Measurements from ENCODE around the gene RIC8B.

RIC8B gene

GRCh38 chr12:106873983-106874382, 99.5 kb downstream of the RIC8B start:
- no peak for TF ChIP-seq CTCF (conservative IDR thresholded peaks at IDR 0.05)

GRCh38 chr12:106878804-106879203, 104.3 kb downstream of the RIC8B start:
- no peak overlapping the region for H3K27ac ChIP-seq
- no peak for TF ChIP-seq CTCF (conservative IDR thresholded peaks at IDR 0.05)

More at GRCh38 chr12:106873983-106874382, 99.5 kb downstream of the RIC8B start:
- no peak overlapping the region for H3K27ac ChIP-seq

GRCh38 chr12:106879612-106880011, 105.1 kb downstream of the RIC8B start:
- no peak overlapping the region for H3K27ac ChIP-seq

GRCh38 chr12:106883426-106883825, 108.9 kb downstream of the RIC8B start:
- TF ChIP-seq CTCF (conservative IDR thresholded peaks at IDR 0.05) = no peak
- H3K27ac ChIP-seq = no peak overlapping the region

More at GRCh38 chr12:106879612-106880011, 105.1 kb downstream of the RIC8B start:
- TF ChIP-seq CTCF (conservative IDR thresholded peaks at IDR 0.05) = no peak

GRCh38 chr12:106885026-106885425, 110.5 kb downstream of the RIC8B start:
- no peak overlapping the region for H3K27ac ChIP-seq
- no peak for TF ChIP-seq CTCF (conservative IDR thresholded peaks at IDR 0.05)

- no peak for TF ChIP-seq CTCF (conservative IDR thresholded peaks at IDR 0.05)
- H3K27ac ChIP-seq = no peak overlapping the region
Observed at GRCh38 chr12:106885541-106886249, 111.2 kb downstream of the RIC8B start.

- no peak for TF ChIP-seq CTCF (conservative IDR thresholded peaks at IDR 0.05)
- no peak overlapping the region for H3K27ac ChIP-seq
Observed at GRCh38 chr12:106886932-106887331, 112.5 kb downstream of the RIC8B start.

Data from VCaP (cell line).